Right cardiac atrium (tissue), 5 donors: ENCODE measurements around the gene BCR. TPM values are rescaled to one million over a fixed set of nuclear protein-coding genes. Genes with fewer than 3 reads are reported as not detected.

Source experiments
- ATAC-seq, 2 donors: fragments of 200-7000 bp; cut with Tn5 transposase; one replicate each; pipeline versions ENCODE4 v1.8.0 to v1.9.1; 2020; ENCODE audit warnings: moderate library complexity in 2 of 2, mild to moderate bottlenecking in 1 of 2
- DNase-seq, 3 donors: peaks; one replicate each; pipeline ENCODE4 v3.0.0-alpha.2; 2020
- H3K27ac ChIP-seq: one replicate; pipeline ENCODE4 v1.5.1; 2013; ENCODE audit warnings: mild to moderate bottlenecking, low read length, control low read depth, moderate library complexity
- H3K27me3 ChIP-seq: one replicate; pipeline ENCODE4 v1.6.1; 2013; ENCODE audit not compliant: control insufficient read depth, insufficient read depth
- H3K4me1 ChIP-seq: one replicate; pipeline ENCODE4 v1.6.1; 2013; ENCODE audit warnings: low read length; ENCODE audit not compliant: control insufficient read depth, insufficient read depth
- H3K4me3 ChIP-seq: one replicate; pipeline ENCODE4 v1.5.1; 2013; ENCODE audit warnings: low read length, control low read depth
- H3K9me3 ChIP-seq: one replicate; pipeline ENCODE4 v1.6.1; 2013; ENCODE audit warnings: low read length; ENCODE audit not compliant: control insufficient read depth
- whole genome bisulfite sequencing: extraction: QIAGEN DNeasy Blood & Tissue Kit; methylation state at CpG from one replicate; pipeline ENCODE4 v1.1.7; 2013; 5-methylcytosine and 5-hydroxymethylcytosine counted together
- intact Hi-C, 4 donors: fragments of 100-400 bp; cut with DNase I; formaldehyde crosslinking; loops; one replicate each; pipeline versions ENCODE4 v1.11.0 to v1.14.0; 2022 to 2023
- polyA plus RNA-seq: library from polyadenylated mRNA; stranded (reverse); fragments of 200-250 nt; gene quantifications from one replicate; pipeline ENCODE4 v1.2.3, GENCODE V29; 2013
- total RNA-seq, 4 donors: library from RNA; stranded (reverse); fragmentation: NEBNext Ultra II Directional; extraction: Animal tissue kit (Norgen Biotek cat#: 25700); gene quantifications; one replicate each; pipeline ENCODE4 v1.2.1, GENCODE V29; 2021
- donor health status: healthy with polysubstance abuse.
- donor health status: DM: no; HTN: yes; CAD: no.
- donor health status: DM: no; HTN: no; CAD: no.
- donor health status: DM: no; HTN: yes; CAD: no; lungs with severe emphysema.
- donor health status: DM: yes; HTN: yes; CAD: no.

The BCR gene
- total and polyA plus RNA-seq, 5 donors = 18.3 to 48.0 (median 36.3) TPM

DNA sequence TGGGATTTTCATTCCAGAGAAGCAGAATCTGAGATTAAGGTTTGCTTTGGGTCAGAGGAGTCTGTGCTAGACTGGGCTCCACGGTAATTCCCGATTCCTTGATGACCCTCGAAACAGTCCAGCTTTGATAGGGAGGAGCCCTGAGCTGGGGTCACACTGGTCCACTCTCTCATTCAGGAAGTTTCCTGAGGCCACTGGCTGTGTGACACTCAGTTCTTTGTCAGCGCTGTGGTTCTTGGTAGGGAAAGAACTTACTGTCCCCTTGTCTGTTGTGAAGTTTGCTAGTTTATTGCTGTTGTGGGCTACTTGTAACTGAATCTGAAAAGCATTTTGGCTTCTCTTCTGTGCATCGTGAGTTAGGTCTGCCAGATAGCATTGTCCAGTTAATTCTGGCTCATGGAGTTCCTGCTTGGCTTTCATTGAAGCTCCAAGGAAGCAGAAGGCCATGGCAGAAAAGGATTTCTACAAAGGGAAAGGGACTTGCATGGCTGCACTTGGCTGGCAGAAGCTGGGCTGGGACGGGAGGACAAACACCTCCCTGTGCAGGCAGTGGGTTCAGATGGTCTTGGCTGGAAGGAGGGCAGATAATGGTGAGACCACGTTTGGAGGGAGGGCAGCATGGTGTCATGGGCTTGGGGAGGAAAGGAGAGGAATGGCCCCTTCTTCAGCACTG, 23.3 kb downstream of the BCR start:
- 32% methylated on average over 7 of the region's 7 CpGs for WGBS
- H3K9me3 ChIP-seq = no peaks in the 10 kb centered on the region
- H3K4me1 ChIP-seq = peaks cover 19% of the 10 kb centered on the region
- ATAC-seq (peak; percentile 10 to 19), DNase-seq (peak in 1 of 3 donors; percentile 19)
- H3K27ac ChIP-seq = peak overlapping the region; percentile 49
- intact Hi-C loops = no loop called here
- no peaks in the 10 kb centered on the region for H3K27me3 ChIP-seq
- H3K4me3 ChIP-seq = no peak overlapping the region

DNA sequence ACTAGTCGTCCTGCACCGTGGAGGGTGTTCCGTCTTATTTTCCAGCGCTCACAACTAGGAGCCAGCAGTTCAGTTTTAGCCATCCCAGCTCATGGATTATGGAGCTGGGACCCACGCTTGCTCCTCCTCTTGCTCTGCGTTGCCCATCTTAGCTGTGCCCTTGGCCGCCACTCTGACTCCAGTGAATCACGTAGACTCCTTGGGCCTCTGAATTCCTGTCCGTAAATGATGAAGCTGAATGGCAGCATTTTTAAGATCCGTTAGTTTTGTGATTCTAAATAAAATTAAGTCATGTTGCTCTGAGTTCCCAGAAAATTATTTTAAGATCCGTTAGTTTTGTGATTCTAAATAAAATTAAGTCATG, 23.8 kb downstream of the BCR start:
- Histone ChIP-seq H3K4me3 (no peak overlapping the region), H3K4me1 (peaks cover 18% of the 10 kb centered on the region), H3K9me3 (no peaks in the 10 kb centered on the region), H3K27ac (no peak overlapping the region), H3K27me3 (no peaks in the 10 kb centered on the region)
- DNase-seq (peak in 1 of 3 donors; percentile 39), ATAC-seq (peak in 1 of 2 donors; percentile 5)
- intact Hi-C loops = no loop called here
- 74% methylated on average over 11 of the region's 11 CpGs for WGBS

DNA sequence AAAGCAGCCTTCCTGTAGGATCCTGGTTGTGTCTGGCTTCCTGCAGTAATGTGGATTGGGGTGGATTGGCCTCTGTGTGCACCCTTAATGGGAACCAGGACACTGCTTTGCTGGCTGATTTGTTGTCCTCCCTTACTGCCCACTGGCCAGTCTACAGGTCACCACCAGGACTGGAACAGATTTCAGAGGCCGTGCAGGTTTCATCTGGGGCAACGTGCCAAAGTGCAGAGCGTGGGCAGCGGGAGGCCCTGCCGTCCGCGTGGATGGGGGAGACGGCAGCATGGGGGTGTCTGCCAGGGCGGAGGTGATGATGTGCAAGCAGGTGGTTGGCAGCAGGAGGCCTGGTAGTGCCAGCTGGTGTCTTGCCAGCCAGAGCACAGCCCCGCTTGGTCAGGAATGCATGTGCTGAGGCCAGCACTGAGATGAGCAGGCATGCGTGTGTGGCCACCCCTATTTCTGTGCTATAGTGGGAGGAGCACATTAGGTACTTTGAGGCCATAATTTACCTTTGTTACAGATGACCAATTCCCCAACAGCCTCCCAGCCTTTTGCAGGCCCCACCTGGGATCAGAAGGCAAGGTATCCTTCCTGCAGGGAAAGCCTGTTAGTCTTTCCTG, 24.3 kb downstream of the BCR start:
- no peaks in the 10 kb centered on the region for H3K27me3 ChIP-seq
- DNase-seq (peak; percentile 81 to 93 (median 90)), ATAC-seq (peak; percentile 86 to 90)
- no peaks in the 10 kb centered on the region for H3K9me3 ChIP-seq
- peaks cover 16% of the 10 kb centered on the region for H3K4me1 ChIP-seq
- peak overlapping the region; percentile 22 for H3K27ac ChIP-seq
- WGBS = 48% methylated on average over 11 of the region's 11 CpGs
- intact Hi-C loops = no loop called here
- H3K4me3 ChIP-seq = no peak overlapping the region

DNA sequence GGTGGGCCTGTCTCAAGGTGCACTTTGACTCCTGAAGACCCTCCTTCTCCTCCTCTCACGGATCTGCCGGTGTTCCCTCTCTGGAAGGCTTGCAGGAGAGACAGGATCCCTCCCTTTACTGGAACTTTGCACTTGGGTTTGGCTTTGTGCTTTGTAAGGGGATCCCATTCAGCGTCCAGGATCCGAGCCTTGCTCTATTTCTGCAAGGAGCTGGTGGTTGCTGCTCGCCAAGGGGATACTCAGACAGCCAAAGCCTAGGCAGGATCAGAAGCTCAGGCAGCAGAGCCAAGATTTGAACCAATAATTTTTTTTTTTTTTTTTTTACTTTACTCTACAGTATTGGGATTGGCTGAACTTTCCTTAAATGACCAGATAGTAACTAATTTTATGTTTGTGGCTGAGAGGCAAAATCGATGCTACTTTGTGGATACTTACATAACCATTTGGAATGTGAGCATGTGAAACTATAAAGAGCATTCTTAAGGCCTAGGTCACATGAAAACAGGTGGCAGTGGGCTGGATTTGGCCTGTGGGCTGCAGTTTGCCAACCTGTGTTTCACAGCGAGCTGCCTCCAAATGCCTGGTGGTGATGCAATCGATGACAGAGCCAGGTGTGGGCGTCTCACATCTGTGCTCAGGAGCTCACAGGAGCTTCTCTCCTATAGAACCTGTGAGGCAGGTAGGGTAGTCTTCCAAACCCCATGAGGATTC, 25.2 kb downstream of the BCR start:
- H3K9me3 ChIP-seq = no peaks in the 10 kb centered on the region
- peak overlapping the region; percentile 22 for H3K27ac ChIP-seq
- WGBS = 69% methylated on average over 9 of the region's 9 CpGs
- DNase-seq (peak in 1 of 3 donors; percentile 48), ATAC-seq (peak in 1 of 2 donors; percentile 22)
- H3K4me3 ChIP-seq = no peak overlapping the region
- intact Hi-C loops = no loop called here
- no peaks in the 10 kb centered on the region for H3K27me3 ChIP-seq
- H3K4me1 ChIP-seq = peaks cover 16% of the 10 kb centered on the region

DNA sequence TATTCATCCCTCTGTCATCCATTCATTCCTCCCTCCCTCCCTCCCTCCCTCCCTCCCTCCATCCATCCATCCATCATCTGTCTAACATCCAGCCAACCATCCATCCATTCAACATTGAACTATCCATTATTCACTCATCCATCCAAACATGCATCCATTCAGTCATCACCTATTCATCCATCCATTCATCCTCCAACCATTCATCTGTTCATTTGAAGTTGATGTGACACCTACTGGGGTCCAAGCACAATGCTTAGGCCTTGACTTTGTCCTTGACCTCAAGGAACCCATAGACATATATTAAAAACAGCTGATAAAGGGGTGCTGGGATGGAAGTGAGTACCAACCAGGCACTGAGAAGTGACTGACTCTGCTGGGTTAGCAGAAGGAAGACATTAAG, 26.6 kb downstream of the BCR start:
- ATAC-seq (no peak), DNase-seq (no peak)
- H3K9me3 ChIP-seq = no peaks in the 10 kb centered on the region
- intact Hi-C loops = no loop called here
- no peaks in the 10 kb centered on the region for H3K27me3 ChIP-seq
- H3K4me1 ChIP-seq = peaks cover 18% of the 10 kb centered on the region
- no peak overlapping the region for H3K27ac ChIP-seq
- H3K4me3 ChIP-seq = no peak overlapping the region

DNA sequence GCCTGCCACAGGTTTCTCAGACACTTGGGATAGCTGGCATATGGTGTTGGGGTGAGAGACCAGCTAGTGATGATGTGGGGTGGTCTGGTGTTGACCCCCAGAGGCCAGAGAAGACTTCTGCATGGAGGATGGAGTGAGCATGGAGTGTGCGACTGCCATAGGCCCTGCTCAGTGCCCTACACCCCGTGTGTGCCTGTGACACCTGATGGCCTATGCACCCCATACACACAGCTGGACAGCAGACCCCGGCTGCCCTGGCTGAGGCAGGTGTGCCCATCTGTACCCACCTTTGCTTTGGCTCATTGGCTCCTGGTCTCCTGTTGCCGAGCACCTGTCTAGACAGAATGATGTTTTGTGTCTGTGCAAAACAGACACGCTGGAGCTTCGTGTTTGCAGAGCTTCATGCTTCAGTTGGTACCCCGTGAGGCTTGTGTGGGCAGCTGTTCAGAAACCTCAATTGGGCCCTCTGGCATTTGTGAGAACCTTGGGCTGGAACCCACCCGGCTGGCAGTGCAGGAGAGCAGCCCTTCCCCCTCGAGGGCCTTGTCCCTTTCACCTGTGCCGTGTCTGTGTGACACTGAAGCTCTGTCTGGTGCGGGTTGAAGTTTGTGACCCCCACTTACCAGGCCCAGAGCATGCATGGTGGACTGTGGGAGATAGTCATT, 27.6 kb downstream of the BCR start:
- DNase-seq (peak in 1 of 3 donors; percentile 30), ATAC-seq (no peak)
- H3K27ac ChIP-seq = no peak overlapping the region
- no peaks in the 10 kb centered on the region for H3K9me3 ChIP-seq
- no peak overlapping the region for H3K4me3 ChIP-seq
- intact Hi-C loops = no loop called here
- H3K27me3 ChIP-seq = no peaks in the 10 kb centered on the region
- WGBS = 96% methylated on average over 11 of the region's 11 CpGs
- peaks cover 20% of the 10 kb centered on the region for H3K4me1 ChIP-seq

DNA sequence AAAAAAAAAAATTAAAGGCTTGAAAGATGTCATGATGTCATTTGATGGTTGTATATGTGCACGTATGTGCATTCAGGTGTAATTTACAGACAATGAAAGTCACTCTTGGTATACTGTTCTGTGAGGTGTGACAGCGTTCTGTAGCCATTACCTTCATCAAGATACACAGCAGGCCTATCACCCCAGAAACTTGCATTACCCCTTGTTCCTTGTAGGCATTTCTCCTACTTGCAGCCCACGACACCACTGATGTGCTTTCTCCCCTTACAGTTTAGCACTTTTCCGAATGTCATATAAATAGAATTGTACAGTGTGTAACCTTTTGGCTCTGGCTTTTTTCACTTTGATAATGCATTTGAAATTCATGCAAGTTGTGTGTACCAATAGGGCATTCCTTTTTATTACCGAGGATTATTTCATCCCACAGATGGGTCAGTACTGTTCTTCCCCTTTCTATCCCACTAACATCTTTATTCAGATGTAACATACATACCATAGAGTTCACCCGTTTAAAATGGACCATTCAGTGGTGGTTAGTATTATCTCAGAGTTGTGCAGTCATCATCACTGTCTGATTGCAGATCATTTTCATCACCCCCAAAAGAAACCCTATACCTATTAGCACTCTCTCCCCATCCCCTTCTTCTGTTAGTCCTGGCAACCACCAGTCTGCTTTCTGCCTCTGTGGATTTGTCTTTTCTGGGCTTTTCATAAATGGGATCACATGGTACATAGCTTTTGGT, 30.3 kb downstream of the BCR start:
- no peaks in the 10 kb centered on the region for H3K27me3 ChIP-seq
- no peak overlapping the region for H3K27ac ChIP-seq
- no peaks in the 10 kb centered on the region for H3K9me3 ChIP-seq
- no peak for DNase-seq
- 72% methylated on average over 6 of the region's 6 CpGs for WGBS
- H3K4me1 ChIP-seq = peaks cover 19% of the 10 kb centered on the region
- H3K4me3 ChIP-seq = no peak overlapping the region
- intact Hi-C loops = no loop called here
- no peak for ATAC-seq

DNA sequence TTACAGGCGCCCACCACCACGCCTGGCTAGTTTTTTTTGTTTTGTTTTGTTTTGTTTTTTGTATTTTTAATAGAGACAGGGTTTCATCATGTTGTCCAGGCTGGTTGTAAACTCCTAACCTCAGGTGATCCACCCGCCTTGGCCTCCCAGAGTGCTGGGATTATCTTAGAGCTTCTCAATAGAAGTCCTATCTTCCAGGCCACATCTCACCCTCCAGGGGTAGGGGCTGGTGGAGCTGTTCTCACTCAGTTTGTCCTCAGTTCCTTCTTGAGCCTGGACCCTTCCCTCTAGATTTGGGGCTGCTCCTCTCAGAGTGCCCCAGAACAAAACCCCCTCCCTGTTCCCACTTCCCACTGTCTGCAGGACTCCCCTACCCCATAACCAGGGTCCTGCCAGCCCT, 31.3 kb downstream of the BCR start:
- no peak overlapping the region for H3K27ac ChIP-seq
- H3K4me3 ChIP-seq = no peak overlapping the region
- H3K9me3 ChIP-seq = no peaks in the 10 kb centered on the region
- no peak for ATAC-seq
- intact Hi-C loops = no loop called here
- no peaks in the 10 kb centered on the region for H3K27me3 ChIP-seq
- no peak for DNase-seq
- H3K4me1 ChIP-seq = peaks cover 23% of the 10 kb centered on the region
- WGBS = 97% methylated on average over 3 of the region's 3 CpGs

DNA sequence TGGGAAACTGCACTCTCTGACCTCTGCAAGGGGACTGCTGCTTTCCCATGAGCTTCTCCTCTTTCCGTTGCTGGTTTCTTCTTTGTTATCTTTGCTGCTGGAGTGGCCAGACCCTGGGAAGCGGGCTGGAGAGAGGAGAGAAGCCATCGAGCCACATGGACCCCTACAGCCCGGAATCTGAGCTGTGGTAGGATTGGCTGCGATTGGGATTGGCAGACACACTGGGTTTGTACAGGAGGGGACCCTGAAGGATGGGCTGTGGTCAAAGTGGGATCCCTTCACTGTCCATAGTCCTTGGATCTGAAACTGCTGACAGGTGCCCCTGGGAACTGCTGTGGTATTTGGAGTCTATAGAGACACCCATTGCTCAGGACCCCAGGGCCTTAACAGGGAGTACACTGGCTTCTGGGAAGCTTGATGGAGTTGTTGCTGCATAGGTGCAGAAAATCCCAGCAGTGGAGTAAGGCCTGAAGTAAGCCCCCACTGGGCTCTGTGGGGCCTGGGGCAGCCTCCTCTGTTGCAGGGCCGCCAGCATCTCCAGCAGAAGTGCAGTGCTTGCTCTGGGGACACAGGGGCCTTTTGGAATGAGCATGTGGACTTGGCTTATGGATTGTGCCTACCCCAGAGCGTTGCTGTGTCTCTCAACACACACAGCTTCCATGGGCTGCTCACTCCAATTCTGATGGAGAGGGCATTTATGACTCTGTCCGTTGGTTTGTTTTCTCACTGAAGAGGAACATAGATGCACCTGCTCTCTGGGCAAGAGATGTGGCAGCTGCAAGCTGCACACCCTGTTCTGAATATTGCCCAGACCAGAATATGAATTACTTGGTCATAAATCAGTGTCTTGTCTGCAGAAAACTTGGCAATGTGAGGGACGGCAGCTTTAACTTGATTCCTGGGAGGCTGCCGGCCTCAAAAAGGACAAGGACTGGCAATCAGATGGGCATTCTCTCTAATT, 32.0 kb downstream of the BCR start:
- WGBS = 81% methylated on average over 10 of the region's 10 CpGs
- Histone ChIP-seq H3K9me3 (no peaks in the 10 kb centered on the region), H3K27me3 (no peaks in the 10 kb centered on the region), H3K4me3 (no peak overlapping the region), H3K4me1 (peaks cover 28% of the 10 kb centered on the region), H3K27ac (no peak overlapping the region)
- ATAC-seq (no peak), DNase-seq (peak in 1 of 3 donors; percentile 12)
- intact Hi-C loops = no loop called here

DNA sequence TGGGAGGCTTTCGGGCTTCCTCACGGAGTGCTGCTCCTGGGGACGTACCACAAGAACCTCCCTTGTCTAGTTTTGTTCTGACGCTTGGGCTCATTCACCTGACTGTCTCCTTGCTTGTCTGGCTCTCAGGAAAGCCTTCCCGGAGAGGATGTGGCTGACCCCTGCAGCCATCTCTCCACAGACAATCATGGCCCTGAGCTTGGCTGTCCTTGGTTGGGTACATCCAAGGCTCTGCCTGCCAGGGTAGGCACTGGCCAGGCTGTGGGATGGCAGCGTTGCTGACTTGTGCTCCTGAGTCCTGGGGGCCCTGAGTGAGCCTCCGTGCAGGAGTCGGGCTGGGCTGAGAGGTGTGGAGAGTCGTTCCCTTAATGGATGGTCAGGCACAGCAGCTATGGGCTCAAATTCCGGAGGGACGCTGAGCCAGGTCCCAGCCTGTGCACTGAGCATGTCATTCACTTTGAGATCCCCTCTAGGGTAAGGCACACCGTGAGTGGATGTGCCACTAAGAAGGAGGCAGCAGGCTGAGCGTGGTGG, 32.8 kb downstream of the BCR start:
- intact Hi-C loops = no loop called here
- Histone ChIP-seq H3K27ac (no peak overlapping the region), H3K9me3 (no peaks in the 10 kb centered on the region), H3K4me3 (no peak overlapping the region), H3K4me1 (peaks cover 32% of the 10 kb centered on the region), H3K27me3 (no peaks in the 10 kb centered on the region)
- WGBS = 90% methylated on average over 13 of the region's 13 CpGs
- DNase-seq (peak in 1 of 3 donors; percentile 41), ATAC-seq (no peak)
